ENCODE measurements around the gene TMCO1. TPM values are rescaled to one million over a fixed set of nuclear protein-coding genes. Genes with fewer than 3 reads are reported as not detected.
"Not testable (repeated sequence)": the region's sequence is repeated elsewhere in the genome, so short reads cannot be mapped to it uniquely, and the experiment has no call there.

The TMCO1 gene
- total and polyA plus RNA-seq, 7 experiments from 2014 or later: 30.4 to 118 (median 51.9) TPM

GRCh38 chr1:165686121-165686970 lies 82.3 kb downstream of the TMCO1 start:
- CTCF ChIA-PET: interaction anchor here (1.1 kb wide), 1 partner anchor 230 kb away, joined by 3 read pairs; no protein-coding TSS in a partner anchor
- Histone ChIP-seq H3K4me1 (ENCODE audit: control insufficient read depth in 2 of 2, insufficient read depth in 2 of 2, low read length in 2 of 2) (peaks cover 0 to 10% of the 10 kb centered on the region in 2 donors), H3K4me3 (ENCODE audit: low read length) (no peak overlapping the region), H3K27me3 (ENCODE audit: control insufficient read depth in 2 of 2, insufficient read depth in 2 of 2, low read length in 2 of 2) (no peaks in the 10 kb centered on the region), H3K36me3 (ENCODE audit: control insufficient read depth in 2 of 3, insufficient read depth in 3 of 3, low read length in 3 of 3) (peaks cover 0 to 24% (median 17%) of the 10 kb centered on the region in 3 experiments), H3K9me3 (ENCODE audit: control insufficient read depth in 2 of 3, low read length in 3 of 3) (no peaks in the 10 kb centered on the region), H3K27ac (ENCODE audit: low read depth, low read length) (no peak overlapping the region)
- POLR2A ChIA-PET: interaction anchor here (1.2 kb wide), 1 partner anchor 12 kb away, joined by 4 read pairs; the partner anchor contains the start of gene ALDH9A1
- Mint-ChIP-seq H3K36me3 (peaks cover 11 to 81% (median 48%) of the 10 kb centered on the region in 5 donors), H3K27ac (peak overlapping the region; percentile 20 to 85 (median 64)), H3K4me1 (peaks cover 28 to 69% (median 53%) of the 10 kb centered on the region in 7 donors), H3K9me3 (peaks cover 0 to 6% (median 2%) of the 10 kb centered on the region in 11 donors), H3K27me3 (no peaks in the 10 kb centered on the region), H3K4me3 (peak overlapping the region in 8 of 10 donors; percentile 3 to 59 (median 34))
- intact Hi-C loops (cut with micrococcal nuclease): loop anchor here in 1 of 2 donors (1.0 kb wide), 1 partner anchor 32 kb away; no protein-coding TSS in a partner anchor
- ATAC-seq: peak; percentile 36
- no peak for DNase-seq

- Mint-ChIP-seq H3K4me1 (peaks cover 29 to 72% (median 59%) of the 10 kb centered on the region in 7 donors), H3K4me3 (no peak overlapping the region), H3K27ac (peak overlapping the region in 7 of 9 donors; percentile 16 to 71 (median 48)), H3K27me3 (no peaks in the 10 kb centered on the region), H3K36me3 (peaks cover 21 to 86% (median 62%) of the 10 kb centered on the region in 5 donors), H3K9me3 (peaks cover 0 to 7% (median 2%) of the 10 kb centered on the region in 11 donors)
- no peak overlapping the region for H3K4me3 ChIP-seq (ENCODE audit: low read length)
- no peaks in the 10 kb centered on the region for H3K9me3 ChIP-seq (ENCODE audit: control insufficient read depth in 2 of 3, low read length in 3 of 3)
- no peak for ATAC-seq
- H3K4me1 ChIP-seq (ENCODE audit: control insufficient read depth in 2 of 2, insufficient read depth in 2 of 2, low read length in 2 of 2): peaks cover 0 to 13% of the 10 kb centered on the region in 2 donors
- H3K27me3 ChIP-seq (ENCODE audit: control insufficient read depth in 2 of 2, insufficient read depth in 2 of 2, low read length in 2 of 2): no peaks in the 10 kb centered on the region
- ChIA-PET POLR2A (interaction anchor here (0.6 kb wide), 1 partner anchor 8 kb away, joined by 3 read pairs; no protein-coding TSS in a partner anchor), CTCF (interaction anchor here (0.6 kb wide), 1 partner anchor 16 kb away, joined by 3 read pairs; no protein-coding TSS in a partner anchor)
- no peak for DNase-seq
- peaks cover 0 to 45% (median 17%) of the 10 kb centered on the region in 3 experiments for H3K36me3 ChIP-seq (ENCODE audit: control insufficient read depth in 2 of 3, insufficient read depth in 3 of 3, low read length in 3 of 3)
- intact Hi-C loops (cut with micrococcal nuclease): loop anchor here in 1 of 2 donors (5.0 kb wide), 1 partner anchor 52 kb away; the partner anchor contains the start of gene MGST3
- H3K27ac ChIP-seq (ENCODE audit: low read depth, low read length): no peak overlapping the region
Measured at GRCh38 chr1:165683848-165684485, 84.7 kb downstream of the TMCO1 start.

GRCh38 chr1:165680773-165681172 lies 87.9 kb downstream of the TMCO1 start:
- DNase-seq; H3K9me3 Mint-ChIP-seq; H3K27ac ChIP-seq (ENCODE audit: low read depth, low read length); H3K27me3 Mint-ChIP-seq; H3K4me3 Mint-ChIP-seq; CTCF ChIA-PET; ATAC-seq; H3K27me3 ChIP-seq (ENCODE audit: control insufficient read depth in 2 of 2, insufficient read depth in 2 of 2, low read length in 2 of 2); H3K4me3 ChIP-seq (ENCODE audit: low read length); H3K9me3 ChIP-seq (ENCODE audit: control insufficient read depth in 2 of 3, low read length in 3 of 3); POLR2A ChIA-PET: not testable (repeated sequence)
- peaks cover 23 to 78% (median 62%) of the 10 kb centered on the region in 5 donors for H3K36me3 Mint-ChIP-seq
- intact Hi-C loops (cut with micrococcal nuclease): loop anchor here in 1 of 2 donors (5.0 kb wide), 1 partner anchor 48 kb away; the partner anchor contains the start of gene MGST3
- Histone ChIP-seq H3K36me3 (ENCODE audit: control insufficient read depth in 2 of 3, insufficient read depth in 3 of 3, low read length in 3 of 3) (peaks cover 4 to 59% (median 21%) of the 10 kb centered on the region in 3 experiments), H3K4me1 (ENCODE audit: control insufficient read depth in 2 of 2, insufficient read depth in 2 of 2, low read length in 2 of 2) (peaks cover 0 to 12% of the 10 kb centered on the region in 2 donors)
- H3K27ac Mint-ChIP-seq: peak overlapping the region in 6 of 9 donors; percentile 35 to 78 (median 76)
- peaks cover 16 to 53% (median 47%) of the 10 kb centered on the region in 7 donors for H3K4me1 Mint-ChIP-seq

- peaks cover 4 to 58% (median 21%) of the 10 kb centered on the region in 3 experiments for H3K36me3 ChIP-seq (ENCODE audit: control insufficient read depth in 2 of 3, insufficient read depth in 3 of 3, low read length in 3 of 3)
- DNase-seq: no peak
- no peaks in the 10 kb centered on the region for H3K27me3 ChIP-seq (ENCODE audit: control insufficient read depth in 2 of 2, insufficient read depth in 2 of 2, low read length in 2 of 2)
- H3K36me3 Mint-ChIP-seq: peaks cover 21 to 78% (median 61%) of the 10 kb centered on the region in 5 donors
- intact Hi-C loops (cut with micrococcal nuclease): loop anchor here in 1 of 2 donors (5.0 kb wide), 1 partner anchor 48 kb away; the partner anchor contains the start of gene MGST3
- peaks cover 0 to 8% of the 10 kb centered on the region in 2 donors for H3K4me1 ChIP-seq (ENCODE audit: control insufficient read depth in 2 of 2, insufficient read depth in 2 of 2, low read length in 2 of 2)
- ATAC-seq: no peak
- peaks cover 0 to 2% (median 0%) of the 10 kb centered on the region in 11 donors for H3K9me3 Mint-ChIP-seq
- no peaks in the 10 kb centered on the region for H3K27me3 Mint-ChIP-seq
- no peak overlapping the region for H3K4me3 ChIP-seq (ENCODE audit: low read length)
- no peak overlapping the region for H3K4me3 Mint-ChIP-seq
- H3K4me1 Mint-ChIP-seq: peaks cover 16 to 49% (median 45%) of the 10 kb centered on the region in 7 donors
- ChIA-PET POLR2A (no interaction called here), CTCF (no interaction called here)
- H3K27ac ChIP-seq (ENCODE audit: low read depth, low read length): no peak overlapping the region
- peak overlapping the region in 7 of 9 donors; percentile 54 to 79 (median 76) for H3K27ac Mint-ChIP-seq
- H3K9me3 ChIP-seq (ENCODE audit: control insufficient read depth in 2 of 3, low read length in 3 of 3): no peaks in the 10 kb centered on the region
Measured at GRCh38 chr1:165680303-165680702, 88.4 kb downstream of the TMCO1 start.

- H3K36me3 ChIP-seq (ENCODE audit: control insufficient read depth in 2 of 3, insufficient read depth in 3 of 3, low read length in 3 of 3): peaks cover 4 to 59% (median 21%) of the 10 kb centered on the region in 3 experiments
- intact Hi-C loops (cut with micrococcal nuclease): loop anchor here in 1 of 2 donors (2.0 to 5.0 kb wide), 3 partner anchors 17 to 79 kb away; partner anchors contain the start of gene MGST3
- ChIA-PET CTCF (no interaction called here), POLR2A (interaction anchor here (1.0 to 1.4 kb wide), 2 partner anchors 18 to 49 kb away, joined by 3 to 4 read pairs; partner anchors contain the start of genes ALDH9A1 and MGST3)
- DNase-seq: no peak
- no peaks in the 10 kb centered on the region for H3K9me3 ChIP-seq (ENCODE audit: control insufficient read depth in 2 of 3, low read length in 3 of 3)
- peaks cover 20 to 74% (median 61%) of the 10 kb centered on the region in 5 donors for H3K36me3 Mint-ChIP-seq
- H3K27ac ChIP-seq (ENCODE audit: low read depth, low read length): no peak overlapping the region
- H3K4me1 Mint-ChIP-seq: peaks cover 13 to 43% (median 39%) of the 10 kb centered on the region in 7 donors
- H3K4me3 Mint-ChIP-seq: no peak overlapping the region
- H3K4me1 ChIP-seq (ENCODE audit: control insufficient read depth in 2 of 2, insufficient read depth in 2 of 2, low read length in 2 of 2): peaks cover 0 to 8% of the 10 kb centered on the region in 2 donors
- H3K27me3 ChIP-seq (ENCODE audit: control insufficient read depth in 2 of 2, insufficient read depth in 2 of 2, low read length in 2 of 2): no peaks in the 10 kb centered on the region
- ATAC-seq: no peak
- peaks cover 0 to 2% (median 0%) of the 10 kb centered on the region in 11 donors for H3K9me3 Mint-ChIP-seq
- peak overlapping the region in 8 of 9 donors; percentile 13 to 87 (median 76) for H3K27ac Mint-ChIP-seq
- no peaks in the 10 kb centered on the region for H3K27me3 Mint-ChIP-seq
- no peak overlapping the region for H3K4me3 ChIP-seq (ENCODE audit: low read length)
Measured at GRCh38 chr1:165679282-165680036, 89.2 kb downstream of the TMCO1 start.
